Measurements from ENCODE around the gene SETD3.
A peak's percentile ranks its signal among the peaks of the same experiment; 100 is the strongest.

The SETD3 gene

DNA sequence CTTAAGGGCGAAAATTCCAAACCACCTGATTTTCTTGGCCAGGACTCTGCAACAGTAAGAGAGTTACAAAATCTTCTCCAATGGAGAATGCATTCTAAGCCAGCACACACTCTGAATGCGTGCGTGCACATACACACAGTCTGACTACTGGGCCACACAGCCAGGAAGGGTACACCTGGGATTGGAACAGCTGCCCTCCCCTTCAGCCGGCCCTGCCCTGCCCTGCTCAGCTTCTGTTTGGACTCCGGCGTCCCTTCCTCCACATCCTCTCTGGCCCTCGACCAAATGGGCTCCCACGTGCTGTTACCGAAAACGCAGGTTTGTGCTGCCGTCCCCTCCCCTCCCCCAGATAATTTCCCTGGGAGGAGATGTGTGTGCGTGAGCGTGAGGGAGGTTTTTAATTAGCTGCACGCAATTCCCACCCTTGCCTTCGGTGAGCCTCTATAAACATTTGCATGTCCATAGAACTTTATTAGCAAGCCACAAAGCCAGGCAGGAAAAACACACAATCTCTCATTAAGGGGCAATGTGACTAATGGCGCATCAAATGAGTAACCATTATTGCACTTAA, 43.5 kb upstream of the SETD3 start:
- H3K4me3 ChIP-seq (ENCODE audit: low read length): no peak overlapping the region
- no peak for DNase-seq (ENCODE audit: low read depth)
- no peak for TF ChIP-seq CTCF (IDR thresholded peaks at IDR 0.05; ENCODE audit: insufficient read depth, low read depth, low read length, missing control alignments)

GRCh38 chr14:99523704-99524055, 43.0 kb upstream of the SETD3 start:
- no peak for TF ChIP-seq CTCF (IDR thresholded peaks at IDR 0.05; ENCODE audit: insufficient read depth, low read depth, low read length, missing control alignments)
- no peak for DNase-seq (ENCODE audit: low read depth)
- no peak overlapping the region for H3K4me3 ChIP-seq (ENCODE audit: low read length)

DNA sequence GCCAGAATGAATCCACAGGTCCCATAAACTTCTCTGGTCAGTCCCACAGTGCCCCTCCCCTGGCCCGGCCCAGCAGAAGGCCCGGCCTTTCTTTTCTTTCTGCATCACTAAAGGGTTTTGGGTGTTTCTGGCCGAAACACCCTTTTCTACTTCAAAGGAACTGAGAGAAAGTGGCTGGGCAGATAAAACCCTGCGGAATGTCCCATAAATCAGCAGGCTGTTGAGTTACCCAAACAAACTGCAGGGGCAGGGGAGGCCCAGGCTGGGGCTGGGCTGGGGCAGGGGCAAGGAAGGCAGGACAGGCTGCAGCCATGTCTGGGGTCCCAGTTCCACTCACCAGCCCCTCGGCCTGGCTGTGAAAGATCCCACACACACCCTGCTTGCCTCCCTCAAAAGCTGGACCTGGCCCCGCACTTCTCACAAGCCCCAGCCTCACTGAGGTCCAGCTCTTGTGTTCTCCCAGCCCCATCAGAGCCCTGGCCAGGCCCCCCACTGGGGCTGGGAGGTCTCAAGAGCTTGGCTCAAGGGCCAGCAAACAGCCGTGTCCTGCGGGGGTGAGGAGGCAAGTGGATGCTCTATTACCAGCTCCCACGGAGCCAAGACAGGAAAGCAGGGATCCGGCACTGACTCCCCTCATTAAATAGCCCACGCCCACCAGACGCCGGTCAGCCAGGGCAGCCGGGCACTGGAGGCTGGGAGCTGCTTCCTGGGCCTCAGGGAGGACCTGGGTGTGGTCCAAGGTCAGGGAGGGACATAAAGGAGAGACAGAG, 42.5 kb upstream of the SETD3 start:
- DNase-seq (ENCODE audit: low read depth): no peak
- no peak overlapping the region for H3K4me3 ChIP-seq (ENCODE audit: low read length)
- TF ChIP-seq CTCF (IDR thresholded peaks at IDR 0.05; ENCODE audit: insufficient read depth, low read depth, low read length, missing control alignments): no peak

GRCh38 chr14:99522457-99522891, 41.8 kb upstream of the SETD3 start:
- TF ChIP-seq CTCF (IDR thresholded peaks at IDR 0.05; ENCODE audit: insufficient read depth, low read depth, low read length, missing control alignments): no peak
- DNase-seq (ENCODE audit: low read depth): peak; percentile 43
- H3K4me3 ChIP-seq (ENCODE audit: low read length): no peak overlapping the region

- no peak for DNase-seq (ENCODE audit: low read depth)
- H3K4me3 ChIP-seq (ENCODE audit: low read length): no peak overlapping the region
- TF ChIP-seq CTCF (IDR thresholded peaks at IDR 0.05; ENCODE audit: insufficient read depth, low read depth, low read length, missing control alignments): no peak
Observed at GRCh38 chr14:99522025-99522401, 41.4 kb upstream of the SETD3 start.

DNA sequence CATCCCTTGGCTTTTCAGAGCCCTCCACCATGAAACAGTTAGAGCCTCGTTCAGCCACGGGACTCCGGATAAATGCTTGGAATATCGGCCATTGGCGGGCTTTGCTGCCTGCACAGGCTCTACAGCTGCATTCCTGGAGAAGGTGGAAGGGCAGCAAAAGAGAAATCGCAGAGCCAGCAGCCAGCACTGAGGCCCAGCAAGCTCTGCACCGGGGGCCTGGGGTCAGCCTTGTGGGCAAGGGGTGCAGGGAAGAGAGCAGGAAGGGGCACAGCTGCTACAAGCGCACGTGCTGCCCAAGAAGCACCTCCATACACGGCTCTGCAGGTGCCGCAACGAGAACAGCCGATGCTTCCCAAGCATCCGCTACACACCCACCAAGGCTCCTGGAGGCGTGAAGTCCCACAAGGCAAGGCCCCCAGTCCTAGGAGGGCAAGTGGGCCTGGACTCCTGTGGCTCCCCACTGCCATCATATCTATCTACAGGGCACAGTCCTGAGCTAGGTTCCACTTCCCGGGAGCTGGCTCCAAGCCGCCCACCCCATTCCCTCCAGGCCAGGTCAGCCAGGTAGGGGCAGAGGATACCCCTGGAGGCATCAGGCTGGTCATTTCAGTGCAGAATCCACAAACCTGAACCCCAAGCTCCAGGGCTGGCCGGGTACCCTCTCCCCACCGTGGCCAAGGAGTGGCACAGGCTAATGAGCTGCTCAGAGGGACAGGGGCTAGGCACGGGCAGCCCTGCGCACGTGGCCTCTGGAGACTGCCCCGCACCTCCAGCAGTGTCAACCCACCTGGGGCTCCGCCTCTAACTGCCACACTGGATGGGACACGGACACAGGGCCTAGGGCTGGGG, 40.7 kb upstream of the SETD3 start:
- DNase-seq (ENCODE audit: low read depth): no peak
- H3K4me3 ChIP-seq (ENCODE audit: low read length): no peak overlapping the region
- TF ChIP-seq CTCF (IDR thresholded peaks at IDR 0.05; ENCODE audit: insufficient read depth, low read depth, low read length, missing control alignments): no peak

Measured in epithelial cell of esophagus (primary cell).